GM21381 (cell line): ENCODE measurements around the gene HLCS.
"Not testable (repeated sequence)": the region's sequence is repeated elsewhere in the genome, so short reads cannot be mapped to it uniquely, and the experiment has no call there.

ENCODE experiments used
- ATAC-seq: cut with Tn5 transposase; IDR thresholded peaks from one replicate; pipeline ENCODE4 v1.9.1; 2021; ENCODE audit warnings: mild to moderate bottlenecking, moderate library complexity; ENCODE audit not compliant: unreplicated experiment

Gene HLCS

DNA sequence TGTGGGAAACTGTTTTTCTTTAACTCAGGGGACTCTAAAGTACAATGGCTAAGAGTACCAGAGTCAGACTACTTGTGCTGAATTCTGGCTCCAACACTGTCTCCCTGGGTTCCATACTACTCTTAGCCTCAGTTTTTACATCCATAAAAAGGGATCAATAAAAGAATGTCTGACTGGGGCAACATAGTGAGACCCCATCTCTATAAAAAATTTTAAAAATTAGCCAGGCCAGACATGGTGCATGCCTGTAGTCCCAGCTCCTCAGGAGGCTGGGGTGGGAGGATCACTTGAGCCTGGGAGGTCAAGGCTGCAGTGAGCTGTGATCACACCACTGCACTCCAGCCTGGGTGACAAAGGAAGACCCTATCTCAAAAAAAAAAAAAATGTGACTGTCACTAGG, 150.4 kb downstream of the HLCS start:
- not testable (repeated sequence) for ATAC-seq

DNA sequence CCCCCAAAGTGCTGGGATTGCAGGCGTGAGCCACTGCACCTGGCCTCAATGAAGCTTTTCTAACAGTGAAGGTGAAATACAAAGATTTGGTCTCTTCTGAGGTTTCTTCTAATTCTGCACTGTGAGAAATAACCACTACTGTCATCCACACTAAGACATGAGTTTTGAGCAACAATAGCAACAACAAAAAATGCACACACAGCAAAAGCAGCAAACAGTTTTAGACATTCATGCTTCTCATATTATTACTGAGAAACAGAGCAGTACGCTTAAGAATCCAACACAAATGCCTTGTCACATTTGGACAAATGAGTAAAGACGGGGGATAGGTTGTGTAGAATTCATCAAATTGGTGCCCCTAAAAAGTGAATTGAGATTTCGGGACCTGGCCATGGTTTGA, 151.2 kb downstream of the HLCS start:
- ATAC-seq: no peak

DNA sequence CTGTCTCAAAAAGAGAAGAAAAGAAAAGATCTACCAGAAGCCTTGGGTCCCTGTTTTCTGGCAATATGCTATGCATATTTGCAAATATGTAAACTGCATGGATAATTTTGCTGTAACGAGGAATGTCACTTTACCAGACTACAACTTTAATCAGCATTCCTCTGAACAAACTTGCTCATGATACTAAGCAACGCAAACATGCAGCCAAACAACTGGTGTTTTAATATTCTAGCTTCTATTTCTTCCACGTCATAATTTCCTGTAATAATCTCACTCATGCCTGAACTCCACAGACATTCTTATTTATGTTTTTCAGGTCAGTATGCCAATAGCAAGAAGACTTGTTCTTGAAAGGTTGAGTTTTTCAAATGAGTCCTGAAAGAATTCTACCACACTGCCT, 153.4 kb downstream of the HLCS start:
- no peak for ATAC-seq

DNA sequence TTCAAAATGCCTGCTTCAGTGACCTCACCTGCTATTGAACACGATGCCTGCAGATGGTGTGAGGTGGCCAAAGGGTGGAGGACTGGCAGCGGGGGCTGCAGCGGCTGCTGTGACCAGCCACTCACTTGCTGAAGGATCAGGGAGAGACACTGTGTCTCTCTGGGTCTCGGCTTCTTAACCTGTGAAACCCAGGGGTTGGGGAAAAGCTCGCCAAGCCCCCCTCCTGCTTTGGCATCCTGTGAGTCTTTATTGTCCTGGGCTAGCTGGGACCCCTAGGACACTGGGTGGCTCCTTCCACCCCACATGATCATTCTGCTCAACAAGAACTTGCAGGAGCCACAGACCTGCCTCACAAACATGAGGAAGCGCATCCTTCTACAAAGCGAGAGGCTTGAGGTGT, 154.7 kb downstream of the HLCS start:
- ATAC-seq: no peak

DNA sequence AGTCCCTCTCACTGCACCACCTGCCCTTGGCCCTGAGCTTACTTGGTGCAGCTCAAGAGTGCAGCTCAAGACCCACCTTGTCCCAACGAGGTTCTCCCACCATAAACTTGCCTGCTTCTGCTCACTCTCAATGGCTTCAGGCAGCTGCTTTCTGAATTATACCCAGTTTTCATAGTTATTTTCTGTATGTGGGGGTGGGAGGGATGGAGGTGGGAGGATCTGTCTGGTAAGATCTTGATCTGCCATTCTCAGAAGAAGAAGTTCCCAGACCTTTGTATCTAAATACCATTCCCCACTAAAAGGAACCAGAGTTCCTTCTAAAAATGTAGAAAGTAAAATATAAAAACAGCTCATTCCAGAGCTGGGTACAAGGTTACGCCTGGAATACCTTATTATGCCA, 156.0 kb downstream of the HLCS start:
- no peak for ATAC-seq

DNA sequence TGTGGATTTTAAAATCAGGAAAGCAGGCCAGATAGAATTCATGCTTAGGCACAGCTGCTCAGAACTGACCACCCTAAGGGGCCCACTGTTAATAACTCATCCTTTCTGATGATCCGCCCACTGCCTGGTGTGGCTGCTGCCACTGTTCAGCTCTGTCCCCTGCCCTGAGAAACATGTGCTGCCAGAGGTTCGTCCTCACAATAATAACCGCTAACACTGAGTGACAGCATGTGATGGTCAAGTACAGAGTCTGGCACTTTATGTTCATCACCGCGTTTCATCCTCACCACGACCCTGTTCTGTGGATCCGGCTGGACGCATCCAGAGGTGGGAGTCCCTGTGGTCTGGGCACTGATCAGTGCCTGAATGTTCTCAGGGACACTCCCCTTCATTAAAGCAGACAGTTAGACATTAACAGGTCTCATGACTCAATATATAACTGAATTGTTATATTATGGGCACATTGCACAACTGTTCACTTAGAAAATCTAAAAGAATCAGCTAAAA, 159.0 kb downstream of the HLCS start:
- ATAC-seq: no peak

DNA sequence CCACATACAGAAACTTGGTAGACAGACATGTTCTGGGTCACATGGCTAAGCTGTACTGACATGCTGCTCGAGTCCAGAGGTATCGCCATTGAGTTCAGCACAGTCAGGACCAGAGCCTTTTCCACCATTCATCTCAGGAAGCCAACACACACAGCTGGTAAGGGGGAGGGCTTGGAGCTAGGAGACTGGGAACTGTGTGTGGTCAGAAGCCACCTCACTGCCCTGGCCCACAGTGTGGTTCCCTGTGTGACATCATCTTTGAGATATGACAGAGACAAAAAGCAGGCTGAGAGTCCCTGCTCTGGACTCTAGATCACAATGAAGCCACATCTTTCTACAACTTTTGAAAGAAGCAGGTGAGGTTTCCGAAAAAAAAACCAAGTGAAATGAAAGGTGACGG, 160.4 kb downstream of the HLCS start:
- no peak for ATAC-seq

DNA sequence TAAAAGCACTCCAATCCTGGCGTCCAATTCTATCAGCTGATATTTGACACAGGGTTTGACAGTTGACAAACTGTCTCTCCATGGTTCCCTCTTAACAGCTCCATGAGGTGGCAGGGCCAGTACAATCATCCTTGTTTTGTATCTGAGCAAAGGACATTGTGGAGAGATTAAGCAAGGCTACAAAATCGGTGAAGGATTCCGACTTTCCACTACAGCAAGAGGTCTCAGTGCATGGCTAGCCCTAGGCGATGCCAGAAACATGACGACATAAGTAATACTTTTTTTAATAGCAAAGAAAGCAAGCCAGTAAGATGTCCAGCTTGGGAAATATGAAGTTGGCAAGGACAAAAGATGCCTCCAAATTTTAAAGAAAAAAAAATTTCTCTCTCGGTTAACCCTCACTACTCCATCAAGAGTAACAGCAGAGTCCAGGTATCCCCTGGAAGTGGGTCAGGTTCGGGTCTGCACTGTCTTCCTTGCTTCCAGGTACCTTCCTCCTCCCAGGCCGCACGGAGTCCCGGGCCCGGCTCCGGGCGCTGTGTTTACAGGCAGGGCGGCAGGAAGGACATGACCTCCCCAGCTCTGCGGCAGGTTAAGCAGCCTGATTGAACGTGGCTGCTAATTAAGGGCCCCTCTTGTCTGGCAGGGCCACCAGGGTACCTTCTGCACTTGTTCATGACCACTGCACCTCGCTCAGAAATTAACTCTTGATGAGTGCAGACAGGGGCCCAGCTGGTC, 161.4 kb downstream of the HLCS start:
- no peak for ATAC-seq

DNA sequence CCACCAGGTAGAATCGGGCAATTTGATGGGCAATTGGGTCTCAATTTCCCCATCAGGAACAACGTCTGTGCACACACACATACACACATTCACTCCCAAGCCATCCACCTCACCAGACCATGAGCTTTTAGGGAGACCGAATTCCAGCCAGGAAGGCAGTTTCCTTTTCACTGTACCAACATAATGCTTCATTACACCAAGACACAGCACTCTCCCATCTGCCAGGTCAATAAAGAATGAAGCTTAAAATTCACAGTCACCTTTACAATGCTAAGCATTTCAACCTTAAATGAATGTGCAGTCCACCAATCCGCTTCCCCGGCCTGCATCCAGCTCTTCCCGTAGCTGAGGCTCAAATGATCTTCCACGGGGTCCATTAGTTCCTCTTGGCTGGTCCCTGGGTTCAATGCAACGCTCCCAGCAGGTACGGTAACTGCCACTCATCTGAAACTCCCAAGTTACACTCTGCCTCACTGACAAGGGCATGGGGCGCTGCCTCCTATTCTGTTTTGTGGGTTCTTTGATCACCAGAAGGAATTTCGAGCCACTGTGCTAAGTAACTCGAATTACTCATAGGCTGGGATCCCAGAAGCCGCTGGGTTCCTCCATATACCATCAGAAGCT, 162.5 kb downstream of the HLCS start:
- ATAC-seq: no peak

DNA sequence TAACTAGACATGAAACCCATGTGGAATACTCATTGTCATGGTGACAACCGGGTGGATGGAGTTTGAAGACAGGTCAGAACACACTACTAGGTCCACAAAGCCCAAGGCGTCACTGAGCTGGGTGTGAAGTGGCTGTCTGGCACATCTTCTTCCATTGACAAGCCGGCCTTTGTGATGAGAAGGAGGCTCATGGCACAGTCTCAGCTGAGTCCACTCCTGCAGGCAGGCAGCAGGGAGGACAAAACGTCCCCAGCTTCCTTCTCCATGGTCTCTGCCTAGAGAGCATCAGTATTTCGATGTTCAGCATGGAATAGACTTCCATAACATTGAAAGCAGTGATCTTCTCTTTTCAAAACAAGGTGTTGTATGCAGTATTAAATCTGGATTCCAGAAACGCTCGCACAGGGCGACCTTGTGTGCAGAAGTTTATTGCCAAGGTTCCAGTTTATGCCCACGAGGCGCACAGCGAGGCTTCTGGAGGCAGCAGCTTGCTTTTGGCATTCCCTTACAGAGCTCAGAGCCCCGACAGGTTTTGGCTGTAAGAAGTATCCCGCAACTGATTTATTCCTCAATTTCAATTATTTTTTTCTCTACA, 163.3 kb downstream of the HLCS start:
- no peak for ATAC-seq

DNA sequence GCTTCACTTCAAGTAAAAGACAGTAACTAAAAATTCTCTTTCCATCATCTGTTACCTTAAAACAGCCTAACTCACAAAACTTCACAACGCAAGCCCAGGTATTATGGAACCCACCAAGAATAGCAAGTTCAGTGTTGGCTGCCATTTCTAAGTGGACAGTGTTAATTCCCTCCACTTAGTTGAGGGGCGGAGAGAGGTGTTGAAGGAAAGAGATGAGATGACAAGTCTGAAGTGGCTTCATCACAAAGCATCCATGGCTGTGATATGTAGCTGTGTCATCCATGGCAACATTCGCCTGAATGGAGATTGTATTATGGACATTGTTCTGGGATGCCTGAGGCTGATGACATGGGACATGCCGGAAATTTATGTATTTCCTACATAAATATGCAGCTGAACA, 165.7 kb downstream of the HLCS start:
- no peak for ATAC-seq

DNA sequence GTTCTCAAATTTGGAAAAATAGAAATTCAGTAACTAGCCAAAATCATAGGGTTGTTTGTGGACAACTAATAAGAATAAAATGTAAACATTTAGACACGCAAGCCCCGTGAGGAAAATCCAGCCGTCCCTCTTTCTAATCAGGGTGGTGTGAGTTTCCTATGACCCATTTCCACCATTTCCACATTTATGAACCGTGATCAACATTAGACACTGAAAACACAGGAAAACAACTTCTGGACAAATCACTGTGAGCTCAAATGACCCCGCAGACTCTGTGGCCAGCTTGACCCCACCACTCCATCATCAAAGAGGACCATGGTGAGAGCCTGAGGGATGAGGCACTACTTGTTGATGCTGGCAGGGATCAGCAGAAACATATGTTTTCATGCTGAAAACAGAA, 166.6 kb downstream of the HLCS start:
- no peak for ATAC-seq

DNA sequence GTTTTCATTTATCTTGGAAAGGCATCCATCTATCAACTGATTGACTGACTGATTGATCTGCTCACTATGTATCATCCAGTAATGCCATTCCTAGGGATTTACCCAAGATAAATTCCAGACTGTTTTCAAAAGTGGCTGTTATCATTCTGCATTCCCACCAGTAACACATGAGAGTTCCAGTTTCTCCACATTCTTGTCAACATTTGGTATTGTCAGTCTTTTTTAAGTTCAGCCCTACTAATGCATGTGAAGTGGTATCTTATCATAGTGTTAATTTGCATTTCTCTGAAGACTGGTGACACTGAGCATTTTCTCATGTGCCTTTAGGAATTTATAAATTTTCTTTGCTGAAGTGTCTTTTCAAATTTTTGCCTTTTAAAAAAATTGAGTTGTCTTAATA, 168.0 kb downstream of the HLCS start:
- no peak for ATAC-seq

DNA sequence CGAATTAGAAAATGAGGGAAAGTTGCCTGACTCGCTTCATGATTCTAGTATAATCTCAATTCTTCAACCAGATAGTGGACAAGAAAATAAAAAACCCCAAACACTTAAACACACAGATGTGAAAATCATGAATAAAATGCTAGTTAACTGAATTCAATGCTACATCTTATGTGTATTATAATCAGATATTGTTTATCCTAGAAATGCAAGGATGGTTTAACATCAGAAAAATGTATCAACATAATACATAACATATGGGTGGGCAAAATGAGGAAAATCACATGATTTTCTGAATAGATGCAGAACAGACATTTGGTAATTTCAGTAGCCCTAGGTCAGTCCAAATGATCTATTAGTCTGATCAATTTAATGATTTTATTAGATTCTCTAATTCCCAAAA, 170.4 kb downstream of the HLCS start:
- ATAC-seq: no peak

DNA sequence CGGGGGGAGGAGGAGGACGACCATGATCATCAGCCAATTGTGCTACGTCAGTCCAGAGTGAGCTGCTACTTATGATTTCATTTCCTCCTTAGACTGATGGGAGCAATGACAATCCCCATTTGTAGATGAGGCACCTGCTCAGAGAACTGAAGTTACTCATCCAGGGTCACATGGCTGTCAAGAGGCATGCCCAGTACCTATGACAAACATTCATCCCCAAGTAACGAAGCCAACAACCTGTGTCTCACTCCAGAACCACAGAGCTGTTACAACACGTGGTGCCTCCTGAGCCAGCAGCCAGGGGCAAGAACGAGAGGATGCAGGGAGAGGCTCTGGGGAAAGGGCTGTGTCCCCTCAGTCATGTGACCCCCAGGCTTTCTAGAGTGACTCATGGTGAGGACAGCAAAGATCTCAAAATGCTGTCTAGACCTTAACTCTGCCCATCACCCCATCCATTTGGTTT, 173.9 kb downstream of the HLCS start:
- no peak for ATAC-seq

DNA sequence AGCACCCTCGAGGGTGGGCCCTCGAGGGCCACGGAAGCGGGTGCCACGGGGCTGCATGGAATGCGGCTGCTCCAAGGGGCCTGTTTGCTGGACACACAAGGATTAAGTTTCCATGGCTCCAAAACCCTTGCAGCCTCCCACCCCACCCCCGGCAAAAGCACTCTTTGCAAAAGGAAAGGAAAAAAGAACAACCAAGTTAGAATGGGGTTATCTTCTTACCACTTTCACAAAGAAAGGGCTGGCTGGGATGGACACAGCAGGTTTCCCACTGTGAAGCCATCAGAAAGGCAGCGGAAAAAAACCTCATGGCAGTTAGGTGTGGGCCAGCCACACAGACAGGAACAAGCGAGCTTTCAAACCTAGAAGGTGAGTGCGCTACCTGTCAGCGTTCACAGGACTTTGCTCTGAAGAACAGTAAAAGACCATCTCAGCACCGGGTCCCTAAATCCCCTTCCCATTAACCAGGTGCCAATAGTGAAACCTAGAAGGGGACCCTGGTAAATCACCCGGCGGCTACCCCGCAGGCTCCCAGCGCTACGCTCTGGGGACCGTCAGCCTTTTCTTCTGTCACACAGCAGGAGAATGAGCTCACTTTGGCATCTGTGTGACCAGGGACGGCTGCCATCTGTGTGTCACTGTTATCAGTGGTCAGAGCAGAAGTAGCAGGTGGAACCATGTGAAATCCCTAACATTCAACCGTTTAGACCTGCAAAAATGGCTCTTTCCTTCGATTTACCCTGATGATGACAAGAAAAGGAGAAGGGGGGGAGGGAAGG, 174.6 kb downstream of the HLCS start:
- no peak for ATAC-seq

DNA sequence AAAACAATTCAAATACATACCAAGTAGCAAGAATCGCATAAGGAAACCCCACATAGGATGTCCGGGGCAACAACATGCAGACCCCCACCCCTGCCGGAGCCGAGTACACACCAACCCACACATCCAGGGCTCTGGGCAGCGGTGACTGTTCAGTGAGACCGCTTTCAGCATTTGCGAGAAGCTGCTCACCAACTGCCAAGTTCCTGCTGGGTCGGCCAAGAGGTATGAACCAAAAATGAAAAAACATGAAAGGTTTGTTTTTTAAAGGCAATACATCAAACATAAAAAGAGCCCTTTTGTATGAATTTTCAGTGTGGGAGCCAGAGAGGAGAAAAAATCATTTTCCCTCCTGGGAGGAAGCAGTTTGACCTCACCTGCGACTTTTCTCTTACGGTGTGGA, 175.3 kb downstream of the HLCS start:
- no peak for ATAC-seq

DNA sequence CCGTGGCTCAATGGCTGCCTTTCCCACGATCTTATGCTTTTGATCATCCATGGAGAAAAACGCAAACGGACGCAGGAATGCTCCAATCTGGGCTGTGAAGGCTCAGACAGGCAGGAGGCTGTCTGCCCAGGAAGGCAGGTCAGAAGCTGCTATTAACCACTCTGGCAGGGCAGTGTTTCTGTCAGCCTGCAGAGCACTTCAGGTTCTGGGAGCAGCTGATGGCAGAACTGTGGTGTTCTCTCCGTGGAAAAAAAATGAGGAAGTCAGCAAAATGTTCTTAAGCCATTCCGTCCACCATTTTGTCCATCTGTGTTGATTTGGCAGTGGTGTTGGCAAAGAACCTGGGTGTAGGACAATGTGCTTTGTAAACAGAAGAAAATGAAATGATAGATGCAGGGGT, 175.9 kb downstream of the HLCS start:
- ATAC-seq: no peak

DNA sequence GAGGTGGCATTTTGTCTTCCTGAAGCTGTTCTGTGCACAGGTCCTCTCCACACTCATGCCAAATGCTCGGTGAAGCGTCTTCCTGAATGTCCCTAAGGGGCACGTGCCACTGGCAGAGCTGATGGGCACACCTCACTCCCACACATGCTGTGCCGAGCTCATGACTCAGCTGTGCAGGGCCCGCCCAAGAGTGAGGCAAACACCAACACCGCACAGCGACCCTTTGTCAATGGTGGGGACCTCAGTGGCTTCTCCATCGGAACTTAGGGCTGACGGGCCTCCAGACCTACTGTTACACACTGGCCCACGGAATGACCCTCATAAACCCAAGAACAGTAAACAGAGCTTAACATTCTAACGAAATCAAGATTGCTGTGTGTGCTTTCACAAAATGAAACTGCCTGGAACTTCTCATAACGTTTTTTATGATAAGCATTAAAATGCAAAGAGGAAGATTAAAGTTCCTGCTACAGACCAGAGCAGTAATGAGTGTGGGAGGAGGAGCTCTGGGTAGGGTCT, 178.3 kb downstream of the HLCS start:
- no peak for ATAC-seq

DNA sequence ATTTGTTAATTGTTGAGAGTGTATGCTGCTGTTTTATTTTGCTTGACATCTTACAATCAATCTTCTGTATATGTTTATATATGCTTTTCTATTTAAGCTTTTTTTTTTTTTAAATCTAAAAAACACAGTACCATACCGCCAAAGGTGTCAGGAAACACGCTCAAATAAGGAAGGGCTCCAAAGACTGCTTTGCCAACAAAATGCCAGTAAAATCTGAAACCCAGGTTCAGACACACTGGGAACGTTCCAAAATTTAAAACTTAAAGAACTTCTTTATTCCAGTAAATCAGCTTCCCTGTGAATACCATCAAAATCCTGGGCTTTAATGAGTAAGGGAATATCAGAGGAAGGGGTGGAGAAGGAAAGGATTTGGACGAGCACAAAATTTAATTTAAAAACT, 180.3 kb downstream of the HLCS start:
- no peak for ATAC-seq

DNA sequence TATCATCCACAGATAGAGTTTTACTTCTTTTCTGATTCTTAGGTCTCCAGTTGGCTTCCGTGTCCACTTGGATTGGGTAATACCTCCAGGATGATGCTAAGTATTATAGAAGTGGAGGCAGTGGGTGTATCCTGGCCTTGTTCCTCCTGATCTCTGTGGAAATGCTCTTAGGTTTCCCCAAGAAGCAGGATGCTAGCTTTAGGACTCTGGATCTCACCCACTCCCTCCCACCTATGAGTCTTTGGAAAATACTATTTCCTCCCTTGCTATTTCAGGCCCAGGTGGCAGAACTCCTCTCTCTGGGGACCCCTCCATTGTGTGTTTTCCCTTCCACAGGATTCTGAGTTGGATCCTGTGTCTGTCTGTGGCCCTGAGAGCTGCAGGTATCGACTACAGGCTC, 180.9 kb downstream of the HLCS start:
- no peak for ATAC-seq
